ENCODE data around the gene CNIH2. TPM values are rescaled to one million over a fixed set of nuclear protein-coding genes. Genes with fewer than 3 reads are reported as not detected.

Gene CNIH2
- total RNA-seq, 1 experiment from 2014 or later = 1.3 TPM

- Histone ChIP-seq H3K9ac (ENCODE audit: low read length) (peak overlapping the region; percentile 88), H3K9me3 (ENCODE audit: control insufficient read depth in 1 of 2, insufficient read depth in 1 of 2, low read depth in 1 of 2, low read length in 2 of 2) (no peaks in the 10 kb centered on the region), H3K4me1 (ENCODE audit: control insufficient read depth in 1 of 2, insufficient read depth in 2 of 2, low read length in 2 of 2) (peaks cover 10 to 20% of the 10 kb centered on the region in 2 experiments), H2AFZ (ENCODE audit: low read depth, low read length, poor library complexity, severe bottlenecking) (no peak overlapping the region), H3K27ac (ENCODE audit: low read depth, low read length) (peak overlapping the region; percentile 68), H4K20me1 (ENCODE audit: insufficient read depth) (no peaks in the 10 kb centered on the region), H3K9me2 (ENCODE audit: insufficient read depth) (no peaks in the 10 kb centered on the region), H3K4me2 (ENCODE audit: low read length) (peak overlapping the region; percentile 100), H3K79me2 (ENCODE audit: insufficient read depth, low read length) (peaks cover 20% of the 10 kb centered on the region; the same call in 1 of the 2 replicates), H3K4me3 (replicated peaks in 1 of 2; ENCODE audit: low read depth in 1 of 2, low read length in 2 of 2) (peak overlapping the region; percentile 94), H3K36me3 (ENCODE audit: control insufficient read depth in 1 of 2, insufficient read depth in 2 of 2, low read length in 2 of 2) (peaks cover 6 to 8% of the 10 kb centered on the region in 2 experiments; a peak in 3 of 4 replicates), H3K27me3 (ENCODE audit: insufficient read depth, low read length) (no peaks in the 10 kb centered on the region)
- ChIA-PET CTCF (interaction anchor here (0.6 to 1.4 kb wide), 3 partner anchors 24 to 54 kb away, joined by 3 to 4 read pairs (median 3); no protein-coding TSS in a partner anchor), RAD21 (ENCODE audit: low non-redundant PET in 1 of 2, low total read pairs in 2 of 2, uncharacterized antibody in 2 of 2, unreplicated experiment in 2 of 2) (interaction anchor here in 1 of 2 experiments (0.6 kb wide), 1 partner anchor 31 kb away, joined by 3 read pairs; the partner anchor contains the start of gene YIF1A), POLR2A (interaction anchor here (0.6 to 0.8 kb wide), 2 partner anchors 31 to 208 kb away, joined by 3 read pairs; partner anchors contain the start of gene YIF1A)
- DNase-seq (ENCODE audit: low read depth, low spot score) (no peak), ATAC-seq (peak; percentile 10)
- no TSS peak for BruUV-seq (replicated peaks)
- TF ChIP-seq CEBPB (IDR thresholded peaks at IDR 0.05; ENCODE audit: low read depth) = no peak
- TF ChIP-seq SP1 (IDR thresholded peaks at IDR 0.05; ENCODE audit: low read depth) = no peak
- no peak for TF ChIP-seq ELF1 (IDR thresholded peaks at IDR 0.05; ENCODE audit: borderline replicate concordance, low read depth)
- no peak for TF ChIP-seq EZH2phosphoT487 (IDR thresholded peaks at IDR 0.05; ENCODE audit: borderline replicate concordance)
- TF ChIP-seq ZBTB33 (IDR thresholded peaks at IDR 0.05; ENCODE audit: extremely low read depth, insufficient replicate concordance, low read length) = no peak
- no peak for TF ChIP-seq POLR2AphosphoS5 (IDR thresholded peaks at IDR 0.05; ENCODE audit: low read depth, low read length)
- TF ChIP-seq, protein P1, sequence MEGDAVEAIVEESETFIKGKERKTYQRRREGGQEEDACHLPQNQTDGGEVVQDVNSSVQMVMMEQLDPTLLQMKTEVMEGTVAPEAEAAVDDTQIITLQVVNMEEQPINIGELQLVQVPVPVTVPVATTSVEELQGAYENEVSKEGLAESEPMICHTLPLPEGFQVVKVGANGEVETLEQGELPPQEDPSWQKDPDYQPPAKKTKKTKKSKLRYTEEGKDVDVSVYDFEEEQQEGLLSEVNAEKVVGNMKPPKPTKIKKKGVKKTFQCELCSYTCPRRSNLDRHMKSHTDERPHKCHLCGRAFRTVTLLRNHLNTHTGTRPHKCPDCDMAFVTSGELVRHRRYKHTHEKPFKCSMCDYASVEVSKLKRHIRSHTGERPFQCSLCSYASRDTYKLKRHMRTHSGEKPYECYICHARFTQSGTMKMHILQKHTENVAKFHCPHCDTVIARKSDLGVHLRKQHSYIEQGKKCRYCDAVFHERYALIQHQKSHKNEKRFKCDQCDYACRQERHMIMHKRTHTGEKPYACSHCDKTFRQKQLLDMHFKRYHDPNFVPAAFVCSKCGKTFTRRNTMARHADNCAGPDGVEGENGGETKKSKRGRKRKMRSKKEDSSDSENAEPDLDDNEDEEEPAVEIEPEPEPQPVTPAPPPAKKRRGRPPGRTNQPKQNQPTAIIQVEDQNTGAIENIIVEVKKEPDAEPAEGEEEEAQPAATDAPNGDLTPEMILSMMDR (IDR thresholded peaks at IDR 0.05 in 2 of 3, conservative IDR thresholded peaks at IDR 0.05 in 1 of 3; ENCODE audit: borderline replicate concordance in 1 of 3, insufficient read depth in 1 of 3, low read depth in 2 of 3, low read length in 2 of 3) = no peak
- no peak for TF ChIP-seq RAD21 (IDR thresholded peaks at IDR 0.05; ENCODE audit: low read depth)
- no peak for TF ChIP-seq SIN3A (IDR thresholded peaks at IDR 0.05; ENCODE audit: low read depth)
- no peak for TF ChIP-seq POLR2A (IDR thresholded peaks at IDR 0.05; ENCODE audit: borderline replicate concordance, extremely low read depth, insufficient read depth, insufficient read length)
- no peak for TF ChIP-seq EZH2 (IDR thresholded peaks at IDR 0.05)
- TF ChIP-seq CBX3 (IDR thresholded peaks at IDR 0.05; ENCODE audit: low read depth) = no peak
- intact Hi-C loops (cut with micrococcal nuclease) = loop anchor here (2.0 kb wide), 1 partner anchor 36 kb away; no protein-coding TSS in a partner anchor
These were observed 19.5 kb upstream of the CNIH2 start for GRCh38 chr11:66258473-66258893.

All from HCT116 (cell line).